Measurements from ENCODE around the gene KHDC1. TPM values are rescaled to one million over a fixed set of nuclear protein-coding genes. Genes with fewer than 3 reads are reported as not detected.
"Not testable (repeated sequence)": the region's sequence is repeated elsewhere in the genome, so short reads cannot be mapped to it uniquely, and the experiment has no call there.

KHDC1 gene
- total RNA-seq, 1 donor from 2014 or later = 7.0 TPM

DNA sequence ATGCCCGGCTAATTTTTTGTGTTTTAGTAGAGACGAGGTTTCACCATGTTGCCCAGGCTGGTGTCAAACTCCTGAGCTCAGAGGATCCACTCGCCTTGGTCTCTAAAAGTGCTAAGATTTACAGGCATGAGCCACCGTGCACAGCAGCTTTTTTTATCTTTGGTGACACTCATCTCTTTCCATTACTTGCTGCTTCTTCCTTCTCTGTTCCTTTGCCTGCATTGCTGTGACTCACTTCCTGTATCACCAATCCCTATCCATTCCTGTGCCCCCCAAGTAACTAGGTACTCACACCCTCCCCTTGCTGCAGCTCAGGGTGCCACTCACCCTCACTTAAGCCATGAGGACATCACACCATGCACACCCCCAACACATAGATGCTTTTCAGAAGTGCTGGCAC, 62.3 kb downstream of the KHDC1 start:
- Histone ChIP-seq H3K27ac (no peak overlapping the region), H3K36me3 (no peaks in the 10 kb centered on the region), H3K9me3 (ENCODE audit: low read depth) (no peaks in the 10 kb centered on the region), H3K9ac (no peak overlapping the region), H3K4me3 (no peak overlapping the region), H3K27me3 (no peaks in the 10 kb centered on the region), H3K79me2 (ENCODE audit: low read depth) (no peaks in the 10 kb centered on the region), H3F3A (ENCODE audit: low read depth) (no peaks in the 10 kb centered on the region), H2AFZ (replicated peaks) (no peak overlapping the region), H3K4me2 (no peak overlapping the region), H4K20me1 (ENCODE audit: low read depth) (no peaks in the 10 kb centered on the region), H3K4me1 (no peaks in the 10 kb centered on the region)
- H3K36me3 Mint-ChIP-seq = no peaks in the 10 kb centered on the region
- H3K27me3 Mint-ChIP-seq (ENCODE audit: insufficient read depth, low read depth) = no peaks in the 10 kb centered on the region
- TF ChIP-seq, protein P1, sequence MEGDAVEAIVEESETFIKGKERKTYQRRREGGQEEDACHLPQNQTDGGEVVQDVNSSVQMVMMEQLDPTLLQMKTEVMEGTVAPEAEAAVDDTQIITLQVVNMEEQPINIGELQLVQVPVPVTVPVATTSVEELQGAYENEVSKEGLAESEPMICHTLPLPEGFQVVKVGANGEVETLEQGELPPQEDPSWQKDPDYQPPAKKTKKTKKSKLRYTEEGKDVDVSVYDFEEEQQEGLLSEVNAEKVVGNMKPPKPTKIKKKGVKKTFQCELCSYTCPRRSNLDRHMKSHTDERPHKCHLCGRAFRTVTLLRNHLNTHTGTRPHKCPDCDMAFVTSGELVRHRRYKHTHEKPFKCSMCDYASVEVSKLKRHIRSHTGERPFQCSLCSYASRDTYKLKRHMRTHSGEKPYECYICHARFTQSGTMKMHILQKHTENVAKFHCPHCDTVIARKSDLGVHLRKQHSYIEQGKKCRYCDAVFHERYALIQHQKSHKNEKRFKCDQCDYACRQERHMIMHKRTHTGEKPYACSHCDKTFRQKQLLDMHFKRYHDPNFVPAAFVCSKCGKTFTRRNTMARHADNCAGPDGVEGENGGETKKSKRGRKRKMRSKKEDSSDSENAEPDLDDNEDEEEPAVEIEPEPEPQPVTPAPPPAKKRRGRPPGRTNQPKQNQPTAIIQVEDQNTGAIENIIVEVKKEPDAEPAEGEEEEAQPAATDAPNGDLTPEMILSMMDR (IDR thresholded peaks at IDR 0.05) = no peak
- TF ChIP-seq EZH2phosphoT487 (IDR thresholded peaks at IDR 0.05) (no peak), EZH2 (IDR thresholded peaks at IDR 0.05) (no peak)
- H3K4me1 Mint-ChIP-seq = no peaks in the 10 kb centered on the region
- DNase-seq (ENCODE audit: low spot score) = no peak
- no peak overlapping the region for H3K4me3 Mint-ChIP-seq
- H3K9me3 Mint-ChIP-seq = peaks cover 2% of the 10 kb centered on the region
- H3K27ac Mint-ChIP-seq = no peak overlapping the region

GRCh38 chr6:73200247-73200646, 62.7 kb downstream of the KHDC1 start:
- Histone ChIP-seq H3K4me3 (no peak overlapping the region), H3K79me2 (ENCODE audit: low read depth) (no peaks in the 10 kb centered on the region), H3K27me3 (no peaks in the 10 kb centered on the region), H3K9ac (no peak overlapping the region), H4K20me1 (ENCODE audit: low read depth) (no peaks in the 10 kb centered on the region), H3K9me3 (ENCODE audit: low read depth) (no peaks in the 10 kb centered on the region), H3K36me3 (no peaks in the 10 kb centered on the region), H3K4me1 (no peaks in the 10 kb centered on the region), H3F3A (ENCODE audit: low read depth) (no peaks in the 10 kb centered on the region), H2AFZ (replicated peaks) (no peak overlapping the region), H3K27ac (no peak overlapping the region), H3K4me2 (no peak overlapping the region)
- TF ChIP-seq, protein P1 (IDR thresholded peaks at IDR 0.05) = no peak
- TF ChIP-seq EZH2 (IDR thresholded peaks at IDR 0.05) (no peak), EZH2phosphoT487 (IDR thresholded peaks at IDR 0.05) (no peak)
- Mint-ChIP-seq H3K9me3 (peaks cover 2% of the 10 kb centered on the region), H3K4me3 (no peak overlapping the region), H3K27me3 (ENCODE audit: insufficient read depth, low read depth) (no peaks in the 10 kb centered on the region), H3K36me3 (no peaks in the 10 kb centered on the region), H3K27ac (no peak overlapping the region), H3K4me1 (no peaks in the 10 kb centered on the region)
- DNase-seq (ENCODE audit: low spot score) = no peak

- no peak overlapping the region for H3K4me3 ChIP-seq
- no peaks in the 10 kb centered on the region for H3K4me1 Mint-ChIP-seq
- no peaks in the 10 kb centered on the region for H3K9me3 Mint-ChIP-seq
- H3K27ac Mint-ChIP-seq = no peak overlapping the region
- H3K79me2 ChIP-seq (ENCODE audit: low read depth) = no peaks in the 10 kb centered on the region
- H2AFZ ChIP-seq (replicated peaks) = no peak overlapping the region
- no peak for TF ChIP-seq EZH2phosphoT487 (IDR thresholded peaks at IDR 0.05)
- H3K27me3 Mint-ChIP-seq (ENCODE audit: insufficient read depth, low read depth) = no peaks in the 10 kb centered on the region
- no peak overlapping the region for H3K4me3 Mint-ChIP-seq
- no peaks in the 10 kb centered on the region for H4K20me1 ChIP-seq (ENCODE audit: low read depth)
- H3K27ac ChIP-seq = no peak overlapping the region
- no peaks in the 10 kb centered on the region for H3K36me3 Mint-ChIP-seq
- H3K4me2 ChIP-seq = no peak overlapping the region
- H3K27me3 ChIP-seq = no peaks in the 10 kb centered on the region
- no peaks in the 10 kb centered on the region for H3K4me1 ChIP-seq
- no peak for DNase-seq (ENCODE audit: low spot score)
- H3K9me3 ChIP-seq (ENCODE audit: low read depth) = no peaks in the 10 kb centered on the region
- no peaks in the 10 kb centered on the region for H3F3A ChIP-seq (ENCODE audit: low read depth)
- H3K9ac ChIP-seq = no peak overlapping the region
- H3K36me3 ChIP-seq = no peaks in the 10 kb centered on the region
Observed at GRCh38 chr6:73194744-73195143, 68.3 kb downstream of the KHDC1 start.

GRCh38 chr6:73193302-73193701, 69.7 kb downstream of the KHDC1 start:
- H3K4me3 Mint-ChIP-seq; H3K4me3 ChIP-seq; H3K4me1 ChIP-seq; H3K9me3 Mint-ChIP-seq; H3K27ac Mint-ChIP-seq; H3K4me2 ChIP-seq; H3K79me2 ChIP-seq (ENCODE audit: low read depth); H3K4me1 Mint-ChIP-seq; H4K20me1 ChIP-seq (ENCODE audit: low read depth); H2AFZ ChIP-seq (replicated peaks); H3F3A ChIP-seq (ENCODE audit: low read depth); H3K9me3 ChIP-seq (ENCODE audit: low read depth); H3K9ac ChIP-seq; H3K36me3 ChIP-seq; H3K27ac ChIP-seq; H3K36me3 Mint-ChIP-seq; H3K27me3 ChIP-seq; H3K27me3 Mint-ChIP-seq (ENCODE audit: insufficient read depth, low read depth); DNase-seq (ENCODE audit: low spot score): not testable (repeated sequence)

Small RNAs within 50 kb of the gene (small RNA-seq; reads per million reads assigned to genes)
- not detected for gene RPSAP41

Other genes with a start within 250 kb of the KHDC1 start
- gene KHDC1L, start 37.7 kb downstream of the KHDC1 start, total RNA-seq (ENCODE audit: low replicate concordance) = 1.9 and 2.1 TPM in 2 replicates
- not detected in 2 replicates for gene DPPA5, start 91.1 kb upstream of the KHDC1 start, total RNA-seq (ENCODE audit: low replicate concordance)
- gene KHDC3L, start 99.5 kb upstream of the KHDC1 start, total RNA-seq (ENCODE audit: low replicate concordance) = not detected in 2 replicates
- not detected in 2 replicates for gene OOEP, start 106.7 kb upstream of the KHDC1 start, total RNA-seq (ENCODE audit: low replicate concordance)
- gene DDX43, start 131.6 kb upstream of the KHDC1 start, total RNA-seq (ENCODE audit: low replicate concordance) = not detected in 2 replicates
- gene CGAS, start 189.1 kb upstream of the KHDC1 start, total RNA-seq (ENCODE audit: low replicate concordance) = 0.62 and 0.90 TPM in 2 replicates
- 28.6 and 40.0 TPM in 2 replicates for gene MTO1, start 198.5 kb upstream of the KHDC1 start, total RNA-seq (ENCODE audit: low replicate concordance)

All from neural progenitor cell (in vitro differentiated cells).